ENCODE measurements around the gene SLIT3. TPM values are rescaled to one million over a fixed set of nuclear protein-coding genes. Genes with fewer than 3 reads are reported as not detected.

Gene SLIT3
- total and polyA plus RNA-seq, 9 of the 15 experiments (the other 6 are each of a cell fraction or from before 2014, with no cell fraction given), result 0.01 to 0.04 TPM; not detected in 7

DNA sequence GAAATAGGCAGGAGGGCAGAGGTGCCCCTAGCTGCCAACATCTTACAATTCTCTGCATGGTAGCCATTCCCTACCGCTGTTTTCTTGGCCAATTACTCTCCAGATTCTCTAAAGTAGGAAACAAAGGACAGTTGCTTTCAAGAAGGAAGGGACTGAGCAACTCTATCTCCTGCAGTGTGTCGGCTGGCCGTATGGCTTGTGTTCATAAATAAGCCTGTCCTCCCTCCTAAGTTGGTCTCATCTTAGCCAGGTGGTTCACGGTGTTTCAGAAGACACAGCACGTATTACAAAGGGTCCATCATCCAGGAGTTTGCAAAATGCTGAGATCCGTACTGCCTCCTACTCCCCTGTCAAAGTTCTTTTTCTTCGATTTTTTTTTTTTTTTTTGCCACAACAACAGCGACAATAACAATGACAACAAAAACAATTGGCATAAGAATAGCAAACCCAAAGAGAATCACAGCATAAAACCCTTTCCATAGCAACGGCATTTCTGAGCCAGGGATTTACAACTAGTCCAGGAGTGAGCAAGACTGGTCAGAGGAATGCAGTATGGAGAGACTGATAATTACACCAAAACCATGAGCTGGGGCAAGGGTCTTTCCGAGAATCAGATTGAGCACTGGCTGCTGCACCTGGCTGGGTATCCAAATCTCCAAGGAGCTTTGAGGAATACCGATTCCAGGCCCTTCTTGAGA lies 212.8 kb downstream of the SLIT3 start:
- FAIRE-seq (no peak), ATAC-seq (no peak), DNase-seq (ENCODE audit: extremely low read depth in 1 of 4, low spot score in 3 of 4) (no peak)
- peaks cover 0 to 10% of the 10 kb centered on the region in 2 experiments; a peak in 2 of 5 replicates for H3K27me3 ChIP-seq (ENCODE audit: control insufficient read depth in 2 of 2, insufficient read depth in 2 of 2, low read length in 2 of 2)
- CTCF ChIA-PET (ENCODE audit: low intra/inter-chr PET ratio), result no interaction called here
- no peak overlapping the region for H3K4me3 ChIP-seq
- intact Hi-C loops (cut with micrococcal nuclease) (no loop called here), in situ Hi-C loops (cut with MboI) (no loop called here)
- no peaks in the 10 kb centered on the region for H3K9me1 ChIP-seq (ENCODE audit: control insufficient read depth, insufficient read depth, low read length)
- no peaks in the 10 kb centered on the region for H3K9me3 ChIP-seq (replicated peaks; ENCODE audit: control insufficient read depth, insufficient read depth, low read depth, low read length)
- H3K4me1 ChIP-seq (replicated peaks in 1 of 2; ENCODE audit: control insufficient read depth in 2 of 2, insufficient read depth in 2 of 2, low read length in 2 of 2), result no peaks in the 10 kb centered on the region
- H4K20me1 ChIP-seq (replicated peaks; ENCODE audit: control insufficient read depth, insufficient read depth, low read length), result no peaks in the 10 kb centered on the region
- WGBS (ENCODE audit: insufficient coverage, low coverage, missing lambda C conversion rate), result 1% methylated on average over 9 of the region's 11 CpGs
- H3K79me2 ChIP-seq (ENCODE audit: control insufficient read depth, insufficient read depth, low read length), result no peaks in the 10 kb centered on the region
- H3K27ac ChIP-seq (ENCODE audit: extremely low read depth, low read depth, low read length), result no peak overlapping the region
- H2AFZ ChIP-seq (ENCODE audit: low read depth, low read length), result no peak overlapping the region
- no peak overlapping the region for H3K9ac ChIP-seq (ENCODE audit: insufficient read depth in 1 of 2, low read depth in 2 of 2, low read length in 2 of 2)
- no TSS peak for BruUV-seq (replicated peaks)
- H3K4me2 ChIP-seq (ENCODE audit: insufficient read depth, low read length), result no peak overlapping the region
- POLR2A ChIA-PET, result no interaction called here
- H3K36me3 ChIP-seq (ENCODE audit: control insufficient read depth, insufficient read depth, low read length), result no peaks in the 10 kb centered on the region
- TF ChIP-seq, protein P1, sequence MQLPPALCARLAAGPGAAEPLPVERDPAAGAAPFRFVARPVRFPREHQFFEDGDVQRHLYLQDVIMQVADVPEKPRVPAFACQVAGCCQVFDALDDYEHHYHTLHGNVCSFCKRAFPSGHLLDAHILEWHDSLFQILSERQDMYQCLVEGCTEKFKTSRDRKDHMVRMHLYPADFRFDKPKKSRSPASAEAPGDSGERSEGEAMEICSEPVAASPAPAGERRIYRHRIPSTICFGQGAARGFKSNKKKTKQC (CRISPR knock-in tag; IDR thresholded peaks at IDR 0.05), result no peak
- TF ChIP-seq CC2D1A (IDR thresholded peaks at IDR 0.05) (no peak), HMG20A (CRISPR knock-in tag; conservative IDR thresholded peaks at IDR 0.05) (no peak), NCOA4 (IDR thresholded peaks at IDR 0.05; ENCODE audit: partially characterized antibody) (no peak), NONO (IDR thresholded peaks at IDR 0.05; ENCODE audit: low read depth in 2 of 2, low read length in 1 of 2) (no peak), BRD4 (IDR thresholded peaks at IDR 0.05) (no peak), EGR1 (conservative IDR thresholded peaks at IDR 0.05) (no peak), ZNF41 (CRISPR knock-in tag; conservative IDR thresholded peaks at IDR 0.05) (no peak), RFX7 (CRISPR knock-in tag; IDR thresholded peaks at IDR 0.05) (no peak), RBM34 (IDR thresholded peaks at IDR 0.05; ENCODE audit: borderline replicate concordance, insufficient read depth, low read length) (no peak)
- TF ChIP-seq, protein P2, sequence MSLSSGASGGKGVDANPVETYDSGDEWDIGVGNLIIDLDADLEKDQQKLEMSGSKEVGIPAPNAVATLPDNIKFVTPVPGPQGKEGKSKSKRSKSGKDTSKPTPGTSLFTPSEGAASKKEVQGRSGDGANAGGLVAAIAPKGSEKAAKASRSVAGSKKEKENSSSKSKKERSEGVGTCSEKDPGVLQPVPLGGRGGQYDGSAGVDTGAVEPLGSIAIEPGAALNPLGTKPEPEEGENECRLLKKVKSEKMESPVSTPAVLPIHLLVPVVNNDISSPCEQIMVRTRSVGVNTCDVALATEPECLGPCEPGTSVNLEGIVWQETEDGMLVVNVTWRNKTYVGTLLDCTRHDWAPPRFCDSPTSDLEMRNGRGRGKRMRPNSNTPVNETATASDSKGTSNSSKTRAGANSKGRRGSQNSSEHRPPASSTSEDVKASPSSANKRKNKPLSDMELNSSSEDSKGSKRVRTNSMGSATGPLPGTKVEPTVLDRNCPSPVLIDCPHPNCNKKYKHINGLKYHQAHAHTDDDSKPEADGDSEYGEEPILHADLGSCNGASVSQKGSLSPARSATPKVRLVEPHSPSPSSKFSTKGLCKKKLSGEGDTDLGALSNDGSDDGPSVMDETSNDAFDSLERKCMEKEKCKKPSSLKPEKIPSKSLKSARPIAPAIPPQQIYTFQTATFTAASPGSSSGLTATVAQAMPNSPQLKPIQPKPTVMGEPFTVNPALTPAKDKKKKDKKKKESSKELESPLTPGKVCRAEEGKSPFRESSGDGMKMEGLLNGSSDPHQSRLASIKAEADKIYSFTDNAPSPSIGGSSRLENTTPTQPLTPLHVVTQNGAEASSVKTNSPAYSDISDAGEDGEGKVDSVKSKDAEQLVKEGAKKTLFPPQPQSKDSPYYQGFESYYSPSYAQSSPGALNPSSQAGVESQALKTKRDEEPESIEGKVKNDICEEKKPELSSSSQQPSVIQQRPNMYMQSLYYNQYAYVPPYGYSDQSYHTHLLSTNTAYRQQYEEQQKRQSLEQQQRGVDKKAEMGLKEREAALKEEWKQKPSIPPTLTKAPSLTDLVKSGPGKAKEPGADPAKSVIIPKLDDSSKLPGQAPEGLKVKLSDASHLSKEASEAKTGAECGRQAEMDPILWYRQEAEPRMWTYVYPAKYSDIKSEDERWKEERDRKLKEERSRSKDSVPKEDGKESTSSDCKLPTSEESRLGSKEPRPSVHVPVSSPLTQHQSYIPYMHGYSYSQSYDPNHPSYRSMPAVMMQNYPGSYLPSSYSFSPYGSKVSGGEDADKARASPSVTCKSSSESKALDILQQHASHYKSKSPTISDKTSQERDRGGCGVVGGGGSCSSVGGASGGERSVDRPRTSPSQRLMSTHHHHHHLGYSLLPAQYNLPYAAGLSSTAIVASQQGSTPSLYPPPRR (CRISPR knock-in tag; IDR thresholded peaks at IDR 0.05; ENCODE audit: borderline replicate concordance), result no peak
- TF ChIP-seq, protein P3, sequence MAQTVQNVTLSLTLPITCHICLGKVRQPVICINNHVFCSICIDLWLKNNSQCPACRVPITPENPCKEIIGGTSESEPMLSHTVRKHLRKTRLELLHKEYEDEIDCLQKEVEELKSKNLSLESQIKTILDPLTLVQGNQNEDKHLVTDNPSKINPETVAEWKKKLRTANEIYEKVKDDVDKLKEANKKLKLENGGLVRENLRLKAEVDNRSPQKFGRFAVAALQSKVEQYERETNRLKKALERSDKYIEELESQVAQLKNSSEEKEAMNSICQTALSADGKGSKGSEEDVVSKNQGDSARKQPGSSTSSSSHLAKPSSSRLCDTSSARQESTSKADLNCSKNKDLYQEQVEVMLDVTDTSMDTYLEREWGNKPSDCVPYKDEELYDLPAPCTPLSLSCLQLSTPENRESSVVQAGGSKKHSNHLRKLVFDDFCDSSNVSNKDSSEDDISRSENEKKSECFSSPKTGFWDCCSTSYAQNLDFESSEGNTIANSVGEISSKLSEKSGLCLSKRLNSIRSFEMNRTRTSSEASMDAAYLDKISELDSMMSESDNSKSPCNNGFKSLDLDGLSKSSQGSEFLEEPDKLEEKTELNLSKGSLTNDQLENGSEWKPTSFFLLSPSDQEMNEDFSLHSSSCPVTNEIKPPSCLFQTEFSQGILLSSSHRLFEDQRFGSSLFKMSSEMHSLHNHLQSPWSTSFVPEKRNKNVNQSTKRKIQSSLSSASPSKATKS (CRISPR knock-in tag; IDR thresholded peaks at IDR 0.05), result no peak
- TF ChIP-seq, protein P4, sequence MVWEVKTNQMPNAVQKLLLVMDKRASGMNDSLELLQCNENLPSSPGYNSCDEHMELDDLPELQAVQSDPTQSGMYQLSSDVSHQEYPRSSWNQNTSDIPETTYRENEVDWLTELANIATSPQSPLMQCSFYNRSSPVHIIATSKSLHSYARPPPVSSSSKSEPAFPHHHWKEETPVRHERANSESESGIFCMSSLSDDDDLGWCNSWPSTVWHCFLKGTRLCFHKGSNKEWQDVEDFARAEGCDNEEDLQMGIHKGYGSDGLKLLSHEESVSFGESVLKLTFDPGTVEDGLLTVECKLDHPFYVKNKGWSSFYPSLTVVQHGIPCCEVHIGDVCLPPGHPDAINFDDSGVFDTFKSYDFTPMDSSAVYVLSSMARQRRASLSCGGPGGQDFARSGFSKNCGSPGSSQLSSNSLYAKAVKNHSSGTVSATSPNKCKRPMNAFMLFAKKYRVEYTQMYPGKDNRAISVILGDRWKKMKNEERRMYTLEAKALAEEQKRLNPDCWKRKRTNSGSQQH (CRISPR knock-in tag; IDR thresholded peaks at IDR 0.05), result no peak
